Thyroid gland (tissue), 4 donors: ENCODE measurements around the gene LUC7L.

Experiments
- POLR2A ChIP-seq, 2 donors: fragments of 450-650 bp; IDR thresholded peaks; one replicate each; pipeline ENCODE4 v1.6.1; 2017; ENCODE audit warnings: antibody characterized with exemption in 2 of 2, mild to moderate bottlenecking in 2 of 2, moderate library complexity in 1 of 2
- TF ChIP-seq, protein P1 (sequence below), 6 experiments: fragments of 200-600 bp in 3 of 6; fragments of 450-650 bp in 3 of 6; sonication (generic) in 3 of 6; IDR thresholded peaks; one replicate each; pipeline ENCODE4 v1.5.1; 2016 to 2019; ENCODE audit warnings: antibody characterized with exemption in 6 of 6, mild to moderate bottlenecking in 2 of 6, inconsistent platforms in 1 of 6, moderate library complexity in 1 of 6

DNA sequence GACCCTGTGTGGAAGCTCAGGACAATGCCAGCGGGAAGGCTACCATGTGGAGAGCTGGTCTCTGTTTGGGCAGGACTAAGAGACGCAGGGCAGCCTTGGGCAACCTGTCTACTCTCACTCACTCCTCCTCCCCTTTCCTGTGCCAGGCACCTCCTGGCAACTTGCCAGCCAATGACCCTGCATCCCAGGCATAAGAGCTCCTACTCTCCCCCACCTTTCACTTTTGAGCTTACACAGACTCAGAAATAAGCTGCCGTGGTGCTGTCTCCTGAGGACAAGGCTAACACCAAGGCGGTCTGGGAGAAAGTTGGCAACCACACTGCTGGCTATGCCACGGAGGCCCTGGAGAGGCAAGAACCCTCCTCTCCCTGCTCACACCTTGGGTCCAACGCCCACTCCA lies 60.8 kb downstream of the LUC7L start:
- TF ChIP-seq, protein P1, sequence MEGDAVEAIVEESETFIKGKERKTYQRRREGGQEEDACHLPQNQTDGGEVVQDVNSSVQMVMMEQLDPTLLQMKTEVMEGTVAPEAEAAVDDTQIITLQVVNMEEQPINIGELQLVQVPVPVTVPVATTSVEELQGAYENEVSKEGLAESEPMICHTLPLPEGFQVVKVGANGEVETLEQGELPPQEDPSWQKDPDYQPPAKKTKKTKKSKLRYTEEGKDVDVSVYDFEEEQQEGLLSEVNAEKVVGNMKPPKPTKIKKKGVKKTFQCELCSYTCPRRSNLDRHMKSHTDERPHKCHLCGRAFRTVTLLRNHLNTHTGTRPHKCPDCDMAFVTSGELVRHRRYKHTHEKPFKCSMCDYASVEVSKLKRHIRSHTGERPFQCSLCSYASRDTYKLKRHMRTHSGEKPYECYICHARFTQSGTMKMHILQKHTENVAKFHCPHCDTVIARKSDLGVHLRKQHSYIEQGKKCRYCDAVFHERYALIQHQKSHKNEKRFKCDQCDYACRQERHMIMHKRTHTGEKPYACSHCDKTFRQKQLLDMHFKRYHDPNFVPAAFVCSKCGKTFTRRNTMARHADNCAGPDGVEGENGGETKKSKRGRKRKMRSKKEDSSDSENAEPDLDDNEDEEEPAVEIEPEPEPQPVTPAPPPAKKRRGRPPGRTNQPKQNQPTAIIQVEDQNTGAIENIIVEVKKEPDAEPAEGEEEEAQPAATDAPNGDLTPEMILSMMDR (IDR thresholded peaks at IDR 0.05): no peak
- TF ChIP-seq POLR2A (IDR thresholded peaks at IDR 0.05): no peak
